Fibroblast of lung (primary cell): ENCODE data around the gene RNF220. TPM values are rescaled to one million over a fixed set of nuclear protein-coding genes. Genes with fewer than 3 reads are reported as not detected.
"Not testable (repeated sequence)": the region's sequence is repeated elsewhere in the genome, so short reads cannot be mapped to it uniquely, and the experiment has no call there.

Source experiments
- DNase-seq, 2 donors: peaks; one replicate each; pipeline versions ENCODE4 v3.0.0 to v3.0.0-alpha.2; 2010; ENCODE audit warnings: low read depth in 2 of 2
- H2AFZ ChIP-seq: 2 replicates; pipeline ENCODE4 v1.5.1; 2012; ENCODE audit warnings: low read length, control low read depth, inconsistent platforms
- H3K27ac ChIP-seq: 2 replicates; pipeline ENCODE4 v1.5.1; 2011; ENCODE audit warnings: low read length, control low read depth; ENCODE audit not compliant: insufficient read depth
- H3K27me3 ChIP-seq: 2 replicates; pipeline ENCODE4 v1.5.1; 2011; ENCODE audit warnings: mild to moderate bottlenecking, low read length; ENCODE audit not compliant: control insufficient read depth, insufficient read depth
- H3K36me3 ChIP-seq: 2 replicates; pipeline ENCODE4 v1.5.1; 2011; ENCODE audit warnings: low read length; ENCODE audit not compliant: control insufficient read depth, insufficient read depth
- H3K4me1 ChIP-seq: 2 replicates; pipeline ENCODE4 v1.5.1; 2011; ENCODE audit warnings: low read length; ENCODE audit not compliant: control insufficient read depth, insufficient read depth; ENCODE audit errors: extremely low read depth
- H3K4me2 ChIP-seq: 2 replicates; pipeline ENCODE4 v1.5.1; 2011; ENCODE audit warnings: low read length, control low read depth; ENCODE audit not compliant: insufficient read depth; ENCODE audit errors: extremely low read depth
- H3K4me3 ChIP-seq, 4 experiments: fragments of 200-600 bp in 1 of 4; sonication (generic) in 1 of 4; replicated peaks in 1 of 4; 2 replicates each; pipeline ENCODE4 v1.5.1; 2011 to 2016; ENCODE audit warnings: low read length in 4 of 4, low read depth in 3 of 4, mild to moderate bottlenecking in 3 of 4, control low read depth in 2 of 4, inconsistent platforms in 1 of 4, mixed read lengths in 1 of 4; ENCODE audit not compliant: insufficient read depth in 1 of 4; ENCODE audit errors: control extremely low read depth in 1 of 4
- H3K79me2 ChIP-seq: 2 replicates; pipeline ENCODE4 v1.5.1; 2012; ENCODE audit warnings: mild to moderate bottlenecking, low read length, inconsistent platforms; ENCODE audit not compliant: control insufficient read depth, insufficient read depth
- H3K9ac ChIP-seq: 2 replicates; pipeline ENCODE4 v1.5.1; 2011; ENCODE audit warnings: mild to moderate bottlenecking, low read length, control low read depth; ENCODE audit not compliant: insufficient read depth
- H3K9me3 ChIP-seq: 2 replicates; pipeline ENCODE4 v1.5.1; 2012; ENCODE audit warnings: low read depth, low read length; ENCODE audit not compliant: control insufficient read depth, insufficient read depth
- H4K20me1 ChIP-seq: 2 replicates; pipeline ENCODE4 v1.5.1; 2011; ENCODE audit warnings: low read length; ENCODE audit not compliant: control insufficient read depth, insufficient read depth; ENCODE audit errors: extremely low read depth
- CTCF ChIP-seq, 2 donors: IDR thresholded peaks in 1 of 2; conservative IDR thresholded peaks in 1 of 2; 1 replicate in 1 of 2; 2 replicates in 1 of 2; pipeline ENCODE4 v1.5.1; 2011 to 2012; ENCODE audit warnings: low read length in 2 of 2, control low read depth in 1 of 2, inconsistent platforms in 1 of 2, low read depth in 1 of 2, mild to moderate bottlenecking in 1 of 2
- EZH2 ChIP-seq: IDR thresholded peaks from 2 replicates; pipeline ENCODE4 v1.5.1; 2012; ENCODE audit warnings: low read length, control low read depth, mild to moderate bottlenecking; ENCODE audit errors: missing control alignments
- polyA plus RNA-seq, 2 donors: library from polyadenylated mRNA; depleted of rRNA in 1 of 2; stranded (reverse) in 1 of 2; unstranded in 1 of 2; fragments of >200 nt; gene quantifications; 2 replicates each; pipeline ENCODE4 v1.2.1, GENCODE V29; 2011 to 2012; ENCODE audit warnings: missing spikeins in 1 of 2
- total RNA-seq: library from RNA; depleted of rRNA; stranded (reverse); fragments of >200 nt; gene quantifications from 2 replicates; pipeline ENCODE4 v1.2.1, GENCODE V29; 2014

The RNF220 gene
- total and polyA plus RNA-seq, 2 donors (not counting 1 experiment from before 2014, with no cell fraction given), result 42.3 to 52.0 TPM

GRCh38 chr1:44500181-44501046 lies 95.4 kb downstream of the RNF220 start:
- peak; percentile 16 to 30 for TF ChIP-seq CTCF (conservative IDR thresholded peaks at IDR 0.05 in 1 of 2, IDR thresholded peaks at IDR 0.05 in 1 of 2; ENCODE audit: low read depth in 1 of 2, low read length in 2 of 2)
- no peak for TF ChIP-seq EZH2
- Histone ChIP-seq H3K27ac (no peak overlapping the region), H3K4me3 (no peak overlapping the region), H3K9me3 (no peaks in the 10 kb centered on the region), H3K79me2 (no peaks in the 10 kb centered on the region), H3K4me2 (no peak overlapping the region), H4K20me1 (no peaks in the 10 kb centered on the region), H3K27me3 (peaks cover 42% of the 10 kb centered on the region), H2AFZ (no peak overlapping the region), H3K9ac (no peak overlapping the region), H3K36me3 (no peaks in the 10 kb centered on the region), H3K4me1 (no peaks in the 10 kb centered on the region)
- DNase-seq, result peak; percentile 23

GRCh38 chr1:44501047-44501890 lies 96.2 kb downstream of the RNF220 start:
- no peak for DNase-seq
- no peaks in the 10 kb centered on the region for H3K36me3 ChIP-seq
- peaks cover 2% of the 10 kb centered on the region for H4K20me1 ChIP-seq
- H3K27ac ChIP-seq, result no peak overlapping the region
- no peaks in the 10 kb centered on the region for H3K9me3 ChIP-seq
- TF ChIP-seq EZH2 (no peak), CTCF (conservative IDR thresholded peaks at IDR 0.05 in 1 of 2, IDR thresholded peaks at IDR 0.05 in 1 of 2; ENCODE audit: low read depth in 1 of 2, low read length in 2 of 2) (no peak)
- H3K79me2 ChIP-seq, result no peaks in the 10 kb centered on the region
- peaks cover 42% of the 10 kb centered on the region for H3K27me3 ChIP-seq
- no peak overlapping the region for H3K9ac ChIP-seq
- no peak overlapping the region for H3K4me3 ChIP-seq
- H3K4me1 ChIP-seq, result no peaks in the 10 kb centered on the region
- H2AFZ ChIP-seq, result no peak overlapping the region
- H3K4me2 ChIP-seq, result no peak overlapping the region

GRCh38 chr1:44502823-44503222 lies 97.8 kb downstream of the RNF220 start:
- not testable (repeated sequence) for H2AFZ ChIP-seq, DNase-seq, H3K4me2 ChIP-seq, H3K79me2 ChIP-seq, H4K20me1 ChIP-seq, H3K9ac ChIP-seq, H3K27ac ChIP-seq, H3K4me1 ChIP-seq, H3K4me3 ChIP-seq, H3K9me3 ChIP-seq, H3K36me3 ChIP-seq
- peaks cover 39% of the 10 kb centered on the region for H3K27me3 ChIP-seq
